M059J (cell line): ENCODE data around the gene ILF2. TPM values are rescaled to one million over a fixed set of nuclear protein-coding genes. Genes with fewer than 3 reads are reported as not detected.

Experiments used
- DNase-seq: peaks from one replicate; pipeline ENCODE4 v3.0.0-alpha.2; 2012; ENCODE audit warnings: low read depth
- total RNA-seq: library from RNA; depleted of rRNA; stranded (reverse); fragments of >200 nt; shearing (Covaris generic); gene quantifications from 2 replicates; pipeline ENCODE4 v1.2.3, GENCODE V29; 2014

ILF2 gene
- total RNA-seq, 1 experiment from 2014 or later, result 330 TPM

DNA sequence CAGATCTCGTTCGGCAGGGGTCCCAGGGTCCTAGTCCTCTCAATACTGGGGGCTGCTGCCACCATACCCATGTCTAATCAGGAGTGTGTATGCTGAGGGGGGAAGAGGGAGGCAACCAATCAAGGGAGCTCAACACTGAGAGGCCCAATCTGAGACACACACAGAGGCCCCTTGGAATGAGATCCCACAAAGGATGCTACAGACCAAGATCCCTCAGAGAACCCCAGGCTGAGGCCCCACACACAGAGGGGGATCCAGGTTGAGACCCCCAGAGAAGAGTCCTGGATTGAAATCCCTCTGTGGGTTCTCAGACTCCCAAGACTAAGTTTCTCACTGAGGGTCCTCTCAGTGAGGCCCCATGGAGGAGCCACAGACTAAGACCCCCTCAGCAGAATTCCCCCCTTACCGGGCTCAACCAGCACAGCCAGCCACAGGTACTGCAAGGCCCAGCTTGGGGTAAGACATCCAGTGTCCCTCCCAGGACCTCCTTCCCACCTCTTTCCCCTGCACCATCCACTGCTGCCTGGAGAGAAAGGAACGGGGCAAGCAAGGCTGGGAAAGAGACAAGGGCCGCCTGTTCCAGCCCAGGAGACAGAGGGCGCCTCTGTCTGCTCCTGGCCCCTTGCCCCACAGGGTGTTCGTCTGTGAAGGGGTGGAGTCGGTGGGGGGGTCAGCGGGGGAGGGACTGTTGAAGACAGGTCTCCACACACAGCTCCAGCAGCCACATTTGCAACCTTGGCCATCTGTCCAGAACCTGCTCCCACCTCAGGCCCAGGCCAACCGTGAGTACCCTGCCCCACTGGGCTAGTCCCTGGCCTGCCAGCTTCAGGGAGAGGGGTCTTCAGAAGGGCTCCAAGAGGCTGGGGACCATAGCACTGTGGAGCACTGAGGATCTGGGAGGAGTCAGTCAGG lies 42.8 kb downstream of the ILF2 start, which contains the start of gene S100A1:
Gene S100A1 (plus strand): TSS at position 720 of the 912 bp plus-strand sequence. CDS start 2,088 bp downstream, outside the sequence.
- no peak for DNase-seq

DNA sequence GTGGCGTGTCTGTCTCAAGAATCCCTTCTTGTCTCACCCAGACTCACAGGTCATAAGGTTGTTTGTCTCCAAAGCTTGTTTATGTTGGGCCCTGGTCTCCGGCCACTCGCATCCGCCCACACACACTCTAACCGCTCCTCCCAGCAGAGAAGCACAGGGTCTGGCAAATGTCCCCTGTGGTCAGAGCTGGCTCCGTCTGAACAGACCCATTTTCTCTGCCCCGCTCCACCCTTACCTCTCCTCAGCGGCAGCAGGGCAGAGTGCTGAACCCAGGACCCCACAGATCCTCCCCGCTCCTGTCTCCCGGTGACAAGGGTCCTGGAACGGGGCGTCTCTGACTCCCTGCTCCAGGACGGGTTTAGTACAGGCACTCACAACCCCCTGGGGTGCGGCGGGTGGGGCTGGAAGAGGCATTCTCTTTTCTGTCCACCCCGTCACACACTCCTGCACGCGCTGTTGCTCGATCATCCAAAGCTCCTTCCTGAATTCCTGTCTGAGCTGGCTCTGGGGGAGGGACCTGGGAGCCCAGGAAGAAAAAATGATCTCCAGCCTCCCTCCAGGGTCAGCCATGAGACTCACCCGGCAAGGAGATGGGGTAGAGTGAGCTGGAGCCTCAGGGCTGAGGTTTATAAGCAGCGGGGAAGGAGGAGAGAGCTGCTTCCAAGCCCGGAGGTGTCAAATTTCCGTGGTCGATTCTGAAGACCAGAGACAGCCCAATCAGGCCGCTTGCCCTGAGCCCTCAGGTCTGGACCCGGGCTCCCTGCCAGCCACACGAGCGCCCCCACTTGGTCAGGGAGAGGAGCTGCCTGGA lies 43.7 kb downstream of the ILF2 start, which contains the start of gene S100A13:
Gene S100A13 (minus strand): TSS at position 602 of the 811 bp plus-strand sequence. CDS start 1,033 bp downstream, outside the sequence.
- peak; percentile 98 for DNase-seq

DNA sequence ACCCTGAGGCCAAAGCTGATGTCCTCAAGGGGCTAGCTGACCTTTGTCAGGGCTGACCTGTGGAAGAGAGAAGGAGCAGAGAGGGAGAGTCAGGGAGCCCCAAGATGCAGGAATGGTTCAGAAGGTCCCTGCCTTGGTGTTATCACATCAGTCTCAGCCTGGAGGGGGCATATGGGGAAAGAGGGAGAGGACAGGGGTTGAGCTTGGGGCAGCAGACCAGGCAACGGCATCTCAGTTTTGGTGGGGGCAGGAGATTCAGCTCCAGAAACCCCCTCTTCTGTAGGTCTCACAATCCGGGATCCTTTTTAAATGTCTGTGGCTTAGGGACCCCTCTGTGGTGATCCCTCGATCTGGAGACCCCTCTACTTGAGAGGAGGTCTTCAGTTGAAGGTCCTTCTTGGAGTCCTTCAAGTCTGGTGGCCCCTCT lies 44.3 kb downstream of the ILF2 start:
- DNase-seq, result no peak

DNA sequence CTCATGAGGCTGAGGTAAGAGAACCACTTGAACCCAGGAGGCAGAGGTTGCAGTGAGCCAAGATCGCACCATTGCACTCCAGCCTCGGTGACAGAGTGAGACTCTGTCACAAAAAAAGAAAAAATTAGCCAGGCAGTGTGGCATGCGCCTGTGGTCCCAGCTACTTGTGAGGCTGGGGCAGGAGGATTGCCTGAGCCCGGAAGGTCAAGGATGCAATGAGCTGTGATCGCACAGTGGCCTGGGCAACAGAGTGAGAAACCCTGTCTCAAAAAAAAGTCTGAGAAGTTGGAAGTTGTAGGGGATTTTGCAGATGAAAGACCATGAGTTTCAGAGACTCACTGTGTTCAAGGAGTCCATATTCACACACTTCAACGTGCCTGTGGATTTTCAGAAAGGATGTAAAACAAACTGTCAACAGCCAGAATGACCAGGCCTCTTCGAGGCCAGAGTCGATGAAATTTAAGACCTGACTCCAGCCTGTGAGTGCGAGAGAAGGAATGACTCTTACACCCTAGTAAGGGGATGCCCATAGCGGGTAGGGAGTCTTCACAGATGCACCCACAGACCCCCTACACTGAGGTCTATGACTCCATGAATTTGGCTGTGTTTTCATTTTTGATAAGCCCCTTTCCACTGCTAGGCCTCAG lies 45.7 kb downstream of the ILF2 start:
- DNase-seq, result no peak

DNA sequence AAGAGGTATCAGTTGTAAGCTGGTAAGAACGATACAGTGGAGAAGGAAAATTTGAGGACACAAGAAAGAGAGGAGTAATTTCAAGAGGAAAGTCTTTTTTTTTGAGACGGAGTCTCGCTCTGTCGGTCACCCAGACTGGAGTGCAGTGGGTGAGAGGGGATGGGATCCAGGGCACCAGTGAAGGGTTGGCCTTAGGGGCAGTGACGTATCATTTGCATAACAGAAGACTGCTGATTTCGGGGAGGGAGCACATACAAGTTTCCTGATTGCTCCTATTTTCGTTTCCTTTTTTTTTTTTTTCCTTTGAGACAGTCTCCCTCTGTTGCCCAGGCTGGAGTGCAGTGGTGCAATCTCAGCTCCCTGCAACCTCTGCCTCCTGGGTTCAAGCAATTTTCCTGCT lies 47.7 kb downstream of the ILF2 start:
- no peak for DNase-seq

DNA sequence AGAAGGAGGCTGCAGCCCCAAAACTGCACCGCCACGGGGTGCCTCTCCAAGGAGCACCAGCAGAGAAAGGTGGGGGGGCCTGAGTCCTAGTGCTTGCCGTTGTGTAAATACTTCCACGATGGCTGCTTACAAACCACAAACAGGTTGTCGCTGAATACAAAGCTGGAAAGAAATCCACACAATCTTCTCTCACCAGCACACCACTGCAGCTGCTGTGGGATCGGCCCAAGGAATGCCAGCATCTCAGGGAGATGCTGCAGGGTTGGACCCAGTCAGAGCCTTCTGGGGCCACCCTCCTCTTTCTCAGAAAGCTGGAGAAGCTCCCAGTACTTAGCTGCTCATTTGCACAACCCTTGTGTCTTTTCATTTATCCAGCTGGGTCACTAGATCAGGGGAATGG lies 51.6 kb downstream of the ILF2 start:
- DNase-seq, result no peak

DNA sequence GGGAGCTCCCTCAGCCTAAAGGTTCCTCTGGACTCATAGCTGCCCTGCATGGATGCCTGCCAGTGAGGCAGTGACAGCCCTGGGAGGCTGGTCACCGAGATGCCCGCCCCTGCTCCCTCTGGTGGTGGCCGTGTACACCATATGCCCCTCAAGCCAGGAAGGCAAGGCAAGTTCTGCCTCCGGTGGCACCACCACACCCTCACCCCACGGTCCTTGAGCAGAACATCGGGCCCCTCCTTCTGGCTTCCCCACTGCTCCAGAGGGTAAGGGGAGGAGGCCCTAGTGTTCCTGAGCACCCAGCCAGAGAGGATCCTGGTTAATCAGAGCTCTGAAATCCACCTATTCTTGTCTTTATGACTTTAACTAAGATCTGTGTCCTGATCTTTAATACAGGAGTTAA lies 53.1 kb downstream of the ILF2 start:
- DNase-seq, result peak; percentile 74

DNA sequence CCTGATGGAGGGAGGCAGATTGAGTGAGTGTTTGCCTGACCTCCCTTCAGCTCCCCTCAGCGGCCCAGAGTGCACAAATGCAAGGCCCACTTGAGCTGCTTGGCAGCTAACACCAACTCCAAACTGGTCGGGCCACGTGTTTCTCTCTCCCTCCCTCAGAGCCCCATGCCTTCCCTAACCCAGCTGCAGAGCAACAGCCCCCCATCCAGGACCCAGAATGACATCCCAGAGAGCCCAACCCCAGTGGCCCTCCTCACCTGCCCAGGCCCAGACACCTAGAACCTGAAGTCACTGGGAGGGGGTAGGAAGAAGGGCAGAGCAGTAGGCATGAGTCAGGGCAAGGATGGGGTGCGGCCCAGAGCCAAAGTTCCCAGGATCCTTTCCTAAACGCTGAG lies 53.9 kb downstream of the ILF2 start:
- no peak for DNase-seq

DNA sequence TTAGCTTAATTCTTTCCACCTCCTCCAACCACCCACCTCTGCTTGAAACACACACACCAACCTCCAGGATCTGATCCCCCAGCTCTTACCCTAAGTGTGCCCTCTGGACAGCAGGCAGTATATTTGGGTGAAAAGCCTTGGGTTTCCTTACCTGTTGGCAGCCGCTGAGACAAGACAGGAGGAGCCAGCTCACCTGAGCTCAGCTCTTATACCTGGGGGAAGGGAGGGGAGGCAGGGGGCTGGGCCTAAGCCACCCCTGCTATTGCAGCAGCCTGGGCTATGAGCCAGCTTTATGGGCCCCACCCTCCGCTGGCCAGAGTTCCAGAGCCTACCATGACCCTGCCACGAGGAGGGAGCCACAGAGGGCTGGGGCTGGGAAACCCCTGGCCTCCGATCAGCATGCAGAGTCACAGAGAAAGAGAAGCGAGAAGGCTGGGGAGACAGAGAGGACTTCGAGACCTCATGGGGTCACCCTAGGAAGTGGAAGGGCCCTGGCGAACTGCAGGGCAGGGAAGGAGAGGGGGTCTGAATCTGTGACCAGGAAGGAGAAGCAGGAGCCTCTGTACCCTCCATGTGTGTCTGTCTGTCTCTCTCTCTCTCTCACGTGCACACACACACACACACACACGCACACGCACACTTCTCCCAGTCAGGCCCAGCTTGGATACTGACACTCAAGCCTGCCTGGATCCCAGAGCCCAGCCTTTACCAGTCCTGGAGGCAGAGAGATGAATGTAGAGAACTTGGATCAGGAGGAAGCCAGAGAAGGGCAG lies 54.5 kb downstream of the ILF2 start, which contains the start of gene S100A14:
Gene S100A14 (minus strand): TSS at position 182 of the 773 bp plus-strand sequence. CDS start 467 bp downstream, outside the sequence.
- no peak for DNase-seq

DNA sequence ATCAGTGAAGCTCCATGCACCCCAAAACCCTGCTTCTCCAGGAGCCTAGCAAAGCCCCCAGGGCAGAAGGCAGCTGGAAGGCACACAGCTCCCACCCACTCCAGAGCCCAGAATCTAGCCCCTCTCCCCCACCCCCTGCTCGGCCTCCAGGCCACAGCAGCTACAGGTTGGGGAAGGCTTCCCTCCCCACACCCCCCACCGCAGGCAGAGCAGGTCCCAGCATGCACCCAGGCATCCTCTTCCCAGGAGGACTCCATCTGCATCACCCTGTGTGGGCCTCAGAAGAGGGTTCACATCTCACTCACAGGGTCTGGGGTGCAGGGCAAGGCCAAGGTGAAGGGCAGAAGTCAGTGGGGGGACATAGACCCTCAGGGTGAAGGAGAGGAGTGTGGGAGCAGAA lies 55.4 kb downstream of the ILF2 start:
- no peak for DNase-seq

DNA sequence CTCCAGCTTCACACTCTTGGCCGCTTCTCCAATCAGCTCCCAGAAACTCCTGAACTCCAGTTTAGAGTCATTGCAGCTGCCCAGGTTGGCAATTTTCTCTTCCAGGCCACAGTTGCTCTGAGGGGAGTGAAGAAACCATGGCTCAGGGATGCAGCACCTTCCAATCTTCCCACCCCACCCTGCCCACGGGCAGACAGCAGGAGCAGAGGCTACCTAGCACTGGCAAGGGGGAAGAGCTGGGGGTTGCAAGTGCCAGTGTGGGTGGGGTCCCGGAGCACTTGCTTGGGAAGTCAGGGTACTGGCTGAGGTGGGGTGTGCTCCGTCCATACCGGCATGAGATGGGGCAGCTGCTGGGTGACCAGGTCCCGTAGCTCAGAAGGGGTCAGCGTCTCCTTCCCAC lies 55.9 kb downstream of the ILF2 start:
- no peak for DNase-seq

DNA sequence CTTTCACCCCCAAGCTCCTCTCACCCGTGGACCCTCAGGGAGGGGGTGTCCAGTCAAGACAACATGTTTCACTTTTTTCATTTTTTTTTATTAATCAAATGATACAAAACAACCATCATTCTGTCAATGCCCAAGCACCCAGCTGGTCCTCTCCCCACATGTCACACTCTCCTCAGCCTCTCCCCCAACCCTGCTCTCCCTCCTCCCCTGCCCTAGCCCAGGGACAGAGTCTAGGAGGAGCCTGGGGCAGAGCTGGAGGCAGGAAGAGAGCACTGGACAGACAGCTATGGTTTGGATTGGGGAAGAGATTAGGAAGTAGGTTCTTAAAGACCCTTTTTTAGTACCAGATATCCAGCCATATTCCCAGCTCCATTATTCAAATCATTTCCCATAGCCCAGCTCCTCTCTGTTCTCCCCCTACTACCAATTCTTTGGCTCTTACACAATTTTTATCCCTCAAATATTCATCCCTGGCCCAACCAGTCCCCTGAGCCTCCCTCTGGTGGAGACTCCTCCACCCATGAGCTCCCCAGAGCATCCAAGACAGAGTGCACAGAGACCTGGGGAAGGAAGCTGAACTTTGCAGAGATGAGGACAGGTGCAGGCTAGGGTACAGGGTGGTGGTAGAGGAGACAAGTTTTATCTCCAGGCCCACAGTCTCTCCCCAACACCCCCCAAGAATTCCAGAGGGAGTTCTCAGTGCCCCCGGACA lies 56.4 kb downstream of the ILF2 start:
- DNase-seq, result no peak

DNA sequence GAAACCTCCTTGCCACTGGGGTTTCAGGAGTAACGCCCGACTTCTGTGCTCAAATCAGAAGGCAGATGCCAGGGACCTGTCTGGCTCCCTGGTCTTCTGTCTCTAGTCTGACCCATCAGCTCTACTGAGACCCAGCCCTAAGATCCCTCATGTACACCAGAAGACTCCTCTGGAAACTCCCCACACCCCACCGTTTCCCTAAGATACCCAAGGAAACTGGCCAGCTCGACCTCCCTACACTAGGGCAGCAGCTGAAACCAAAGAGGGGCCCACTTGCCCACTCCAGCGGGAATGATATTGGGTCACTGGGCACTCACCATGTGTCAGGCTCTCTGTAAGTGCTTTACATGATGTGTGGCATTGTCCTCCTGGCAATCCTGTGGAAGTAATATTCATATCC lies 57.4 kb downstream of the ILF2 start:
- DNase-seq, result no peak

DNA sequence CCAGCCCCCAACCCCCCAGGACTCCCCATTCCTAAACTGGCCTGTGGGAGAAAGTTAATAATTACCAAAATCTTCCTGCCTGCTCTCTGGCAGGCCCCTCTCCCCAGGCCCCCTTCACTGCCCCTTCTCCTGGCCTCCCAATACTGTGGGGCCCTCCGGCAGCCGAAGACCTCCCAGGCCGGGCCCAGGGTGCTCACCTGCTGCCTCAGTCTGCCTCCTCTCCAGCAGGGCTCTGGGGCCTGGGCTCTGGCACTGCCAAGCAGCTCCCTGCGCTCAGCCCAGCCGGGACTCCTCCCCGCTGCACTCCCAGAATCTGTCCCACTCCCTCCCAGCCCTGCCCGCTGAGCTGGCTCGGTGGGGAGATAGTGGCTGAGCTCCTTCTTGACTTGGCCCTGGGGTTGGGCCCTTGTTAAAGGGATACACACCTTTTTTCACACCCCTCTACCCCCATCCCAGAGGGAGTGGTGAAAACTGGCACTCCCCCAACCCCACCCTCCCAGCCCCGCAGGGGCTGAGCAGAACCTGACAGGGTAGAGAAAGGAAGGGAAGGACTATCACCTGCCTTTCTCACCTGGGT lies 58.0 kb downstream of the ILF2 start, which contains the start of gene S100A16:
Gene S100A16 (minus strand): TSS at position 383 of the 577 bp plus-strand sequence. CDS start 4,986 bp downstream, outside the sequence.
- DNase-seq, result peak; percentile 66

DNA sequence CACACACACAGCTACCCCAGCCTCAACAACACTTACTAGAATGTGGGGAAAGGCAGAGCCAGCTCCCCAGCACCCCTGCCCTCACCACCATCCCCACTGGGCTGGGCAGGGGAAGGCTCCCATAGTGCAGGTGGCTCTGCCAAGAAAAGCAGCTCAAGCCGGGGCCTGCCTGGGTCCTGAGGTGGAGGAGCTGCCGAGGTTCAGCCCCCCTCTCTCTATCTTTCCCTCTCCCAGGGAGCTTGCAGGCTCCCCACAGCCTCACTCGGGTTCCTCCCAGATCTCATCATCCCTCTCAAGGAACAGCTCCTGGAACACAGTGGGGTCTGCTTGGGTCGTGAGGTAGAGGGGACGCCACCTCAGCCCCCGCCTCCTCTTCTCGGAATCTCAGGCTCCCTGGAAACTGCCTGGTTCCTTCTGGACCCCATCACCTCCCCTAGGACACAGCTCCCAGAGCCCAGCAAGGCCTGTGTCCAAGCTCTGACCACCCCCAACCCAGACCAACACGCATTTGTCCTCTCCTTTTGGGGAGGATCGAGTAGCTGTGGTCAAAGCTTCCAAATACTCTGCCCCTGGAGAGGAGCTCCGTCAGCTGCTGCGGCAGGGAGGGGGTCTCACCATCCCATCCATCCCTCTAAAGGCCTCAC lies 58.6 kb downstream of the ILF2 start:
- no peak for DNase-seq
